ENCODE measurements around the gene SERPINC1.
"Not testable (repeated sequence)": the region's sequence is repeated elsewhere in the genome, so short reads cannot be mapped to it uniquely, and the experiment has no call there.

Gene SERPINC1

GRCh38 chr1:173889885-173890284 is 27.2 kb downstream of the SERPINC1 start:
- no peak for DNase-seq

GRCh38 chr1:173888749-173889148 is 28.4 kb downstream of the SERPINC1 start:
- no peak for DNase-seq

GRCh38 chr1:173887627-173888026 is 29.5 kb downstream of the SERPINC1 start:
- no peak for DNase-seq

- DNase-seq: no peak
Measured at GRCh38 chr1:173886746-173887611, 30.1 kb downstream of the SERPINC1 start.

- DNase-seq: no peak
Measured at GRCh38 chr1:173884701-173885100, 32.4 kb downstream of the SERPINC1 start.

- not testable (repeated sequence) for DNase-seq
Measured at GRCh38 chr1:173881117-173881516, 36.0 kb downstream of the SERPINC1 start.

- no peak for DNase-seq
Measured at GRCh38 chr1:173878251-173878650, 38.9 kb downstream of the SERPINC1 start.

- DNase-seq: no peak
Measured at GRCh38 chr1:173876732-173877131, 40.4 kb downstream of the SERPINC1 start.

- DNase-seq: no peak
Measured at GRCh38 chr1:173871500-173871899, 45.6 kb downstream of the SERPINC1 start.

- no peak for DNase-seq
Measured at GRCh38 chr1:173871091-173871490, 46.0 kb downstream of the SERPINC1 start.

GRCh38 chr1:173870252-173871075 is 46.7 kb downstream of the SERPINC1 start:
- DNase-seq: no peak

- DNase-seq: no peak
Measured at GRCh38 chr1:173869021-173869359, 48.1 kb downstream of the SERPINC1 start.

GRCh38 chr1:173868266-173869020 is 48.7 kb downstream of the SERPINC1 start, which contains the start of gene ZBTB37:
Gene ZBTB37 (plus strand): TSS chr1:173868380. CDS start chr1:173870226, 1,846 bp downstream.
- DNase-seq: peak; percentile 91

- peak; percentile 99 for DNase-seq
Measured at GRCh38 chr1:173867753-173868265, 49.3 kb downstream of the SERPINC1 start, which contains the start of gene GAS5. Gene GAS5 (minus strand): TSS chr1:173867989.

- no peak for DNase-seq
Measured at GRCh38 chr1:173867141-173867752, 49.9 kb downstream of the SERPINC1 start.

- no peak for DNase-seq
Measured at GRCh38 chr1:173866413-173867115, 50.6 kb downstream of the SERPINC1 start.

- DNase-seq: peak; percentile 2
Measured at GRCh38 chr1:173865468-173866164, 51.5 kb downstream of the SERPINC1 start.

- no peak for DNase-seq
Measured at GRCh38 chr1:173864179-173864867, 52.8 kb downstream of the SERPINC1 start.

GRCh38 chr1:173863224-173864161 is 53.6 kb downstream of the SERPINC1 start:
- DNase-seq: no peak

Data from DMS79 treated with DMSO at 0.1 percent for 48 hours (cell line).